ENCODE results near the gene DUSP22.

DUSP22 gene

DNA sequence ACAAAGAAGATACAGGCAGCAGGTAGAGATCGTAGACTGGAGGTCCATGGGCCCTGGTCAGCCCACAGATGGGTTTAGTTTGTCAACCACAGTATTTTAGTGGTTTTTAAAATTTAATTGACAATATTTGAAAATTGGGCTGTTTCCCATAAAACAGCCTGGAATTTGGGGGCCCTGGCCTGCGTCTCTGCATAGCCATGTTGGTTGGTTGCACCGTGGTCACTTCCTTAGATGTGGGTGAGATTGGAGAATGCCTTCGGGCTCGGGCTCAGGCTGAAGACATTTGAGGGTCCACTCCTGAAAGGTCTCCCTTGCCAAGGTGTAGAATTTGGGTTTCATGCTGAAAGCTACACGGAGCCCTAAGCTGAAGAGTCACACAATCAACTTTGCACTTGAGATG lies 7.7 kb downstream of the DUSP22 start:
- H3K27me3 ChIP-seq (replicated peaks; ENCODE audit: control insufficient read depth, insufficient read depth, low read length): no peaks in the 10 kb centered on the region
- no peaks in the 10 kb centered on the region for H3K9me3 ChIP-seq (ENCODE audit: control insufficient read depth, low read length)
- H3K9ac ChIP-seq (ENCODE audit: low read length): no peak overlapping the region
- DNase-seq (ENCODE audit: low read depth): no peak
- H3K4me1 ChIP-seq (ENCODE audit: control insufficient read depth, insufficient read depth, low read length): peaks cover 9% of the 10 kb centered on the region
- peaks cover 3% of the 10 kb centered on the region for H3K36me3 ChIP-seq (ENCODE audit: control insufficient read depth, insufficient read depth, low read length, severe bottlenecking)
- H3K4me3 ChIP-seq (ENCODE audit: low read length): no peak overlapping the region

DNA sequence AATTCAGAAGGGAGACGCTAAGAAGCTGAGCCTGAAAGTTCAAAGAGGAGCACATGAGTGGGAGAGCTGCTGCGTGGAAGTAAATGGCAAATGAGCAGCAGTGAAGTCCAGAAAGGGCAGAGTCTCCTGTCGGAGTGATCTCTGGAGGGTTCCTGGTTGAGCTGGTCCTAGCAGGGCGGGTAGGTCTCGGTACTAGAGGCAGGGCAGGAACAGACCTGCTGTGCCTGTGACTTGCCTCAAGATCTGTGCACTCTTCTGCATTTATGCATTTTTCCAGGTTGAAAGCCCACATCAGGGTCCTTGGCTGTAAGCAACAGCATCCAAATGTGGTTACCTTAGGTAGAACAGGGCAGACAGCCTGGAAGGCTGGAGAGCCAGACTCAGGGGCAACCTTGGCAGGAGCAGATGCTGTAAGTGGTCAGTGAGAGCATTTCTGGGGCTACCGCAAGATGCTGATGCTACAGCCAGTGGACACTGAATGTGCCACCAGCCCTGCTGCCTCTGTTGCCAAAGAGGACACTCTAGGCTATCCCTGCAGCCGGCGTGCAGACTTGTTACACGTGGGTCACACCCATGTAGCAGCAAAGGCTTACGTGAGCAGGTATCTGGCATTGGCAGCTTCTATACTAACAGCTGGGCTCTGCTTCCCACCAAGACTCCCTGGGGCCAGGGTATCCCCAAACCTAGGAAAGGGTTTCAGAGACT lies 8.4 kb downstream of the DUSP22 start:
- H3K4me1 ChIP-seq (ENCODE audit: control insufficient read depth, insufficient read depth, low read length): peaks cover 9% of the 10 kb centered on the region
- H3K9me3 ChIP-seq (ENCODE audit: control insufficient read depth, low read length): no peaks in the 10 kb centered on the region
- no peak overlapping the region for H3K4me3 ChIP-seq (ENCODE audit: low read length)
- peaks cover 3% of the 10 kb centered on the region for H3K36me3 ChIP-seq (ENCODE audit: control insufficient read depth, insufficient read depth, low read length, severe bottlenecking)
- H3K9ac ChIP-seq (ENCODE audit: low read length): no peak overlapping the region
- no peak for DNase-seq (ENCODE audit: low read depth)
- no peaks in the 10 kb centered on the region for H3K27me3 ChIP-seq (replicated peaks; ENCODE audit: control insufficient read depth, insufficient read depth, low read length)

DNA sequence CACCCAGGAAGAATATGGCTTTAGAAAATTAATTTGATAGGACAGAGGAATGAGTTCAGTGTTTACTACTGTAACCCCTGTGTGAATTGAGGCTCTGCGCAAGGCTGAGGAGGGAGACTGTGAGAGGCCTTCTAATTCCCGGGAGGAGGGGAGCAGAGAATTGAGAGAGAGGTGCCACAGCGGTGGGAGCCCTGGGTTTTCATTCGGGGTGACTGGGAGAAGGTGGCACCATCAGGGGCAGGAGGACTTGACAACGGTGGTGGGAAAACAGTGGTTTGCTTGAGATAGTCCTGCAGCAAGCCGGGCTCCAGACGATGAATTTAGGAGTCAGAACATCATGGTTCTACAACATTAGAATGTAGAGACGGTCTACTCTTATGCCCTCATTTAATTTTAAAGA lies 9.2 kb downstream of the DUSP22 start:
- H3K9me3 ChIP-seq (ENCODE audit: control insufficient read depth, low read length): no peaks in the 10 kb centered on the region
- H3K36me3 ChIP-seq (ENCODE audit: control insufficient read depth, insufficient read depth, low read length, severe bottlenecking): peaks cover 3% of the 10 kb centered on the region
- H3K4me3 ChIP-seq (ENCODE audit: low read length): no peak overlapping the region
- H3K27me3 ChIP-seq (replicated peaks; ENCODE audit: control insufficient read depth, insufficient read depth, low read length): no peaks in the 10 kb centered on the region
- no peak for DNase-seq (ENCODE audit: low read depth)
- no peak overlapping the region for H3K9ac ChIP-seq (ENCODE audit: low read length)
- H3K4me1 ChIP-seq (ENCODE audit: control insufficient read depth, insufficient read depth, low read length): peaks cover 7% of the 10 kb centered on the region

DNA sequence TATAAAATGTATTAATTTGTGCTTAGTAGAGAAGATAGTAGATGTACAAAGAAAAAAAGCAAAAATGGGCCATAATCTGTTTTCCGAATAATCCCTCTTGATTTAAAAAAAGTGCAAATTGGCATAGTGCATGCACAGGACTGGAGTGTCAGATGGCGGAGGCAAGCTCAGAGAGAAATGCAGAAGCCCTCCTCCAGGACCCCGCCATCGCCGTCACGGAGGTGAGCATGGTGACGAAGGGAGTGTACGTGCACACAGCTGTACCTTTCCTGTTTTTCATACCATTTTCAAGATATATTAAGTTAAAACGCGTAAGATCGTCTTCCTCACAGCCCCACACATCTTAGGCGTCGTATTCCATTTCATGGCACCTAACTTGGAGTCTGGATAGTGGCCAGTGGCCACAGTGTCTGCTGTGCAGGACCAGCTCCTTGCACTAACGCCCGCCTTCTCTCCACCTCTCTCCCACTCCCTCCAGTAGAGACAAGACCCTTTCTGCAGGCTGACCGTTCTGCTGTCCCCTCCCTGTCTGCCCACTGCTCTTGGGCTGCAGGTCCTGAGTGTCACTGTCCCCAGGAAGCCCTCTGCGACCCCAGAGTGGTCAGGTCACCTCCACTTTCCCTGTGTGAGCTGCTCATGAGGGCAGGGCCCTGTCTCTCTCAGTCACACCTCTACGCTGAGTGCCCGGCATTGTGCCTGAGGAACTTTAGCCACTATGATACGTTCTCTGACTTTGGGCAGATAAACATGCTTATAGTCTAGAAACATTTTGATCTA lies 9.8 kb downstream of the DUSP22 start:
- Histone ChIP-seq H3K4me1 (ENCODE audit: control insufficient read depth, insufficient read depth, low read length) (peaks cover 3% of the 10 kb centered on the region), H3K27me3 (replicated peaks; ENCODE audit: control insufficient read depth, insufficient read depth, low read length) (no peaks in the 10 kb centered on the region), H3K9me3 (ENCODE audit: control insufficient read depth, low read length) (no peaks in the 10 kb centered on the region), H3K9ac (ENCODE audit: low read length) (no peak overlapping the region), H3K36me3 (ENCODE audit: control insufficient read depth, insufficient read depth, low read length, severe bottlenecking) (peaks cover 3% of the 10 kb centered on the region), H3K4me3 (ENCODE audit: low read length) (no peak overlapping the region)
- no peak for DNase-seq (ENCODE audit: low read depth)

DNA sequence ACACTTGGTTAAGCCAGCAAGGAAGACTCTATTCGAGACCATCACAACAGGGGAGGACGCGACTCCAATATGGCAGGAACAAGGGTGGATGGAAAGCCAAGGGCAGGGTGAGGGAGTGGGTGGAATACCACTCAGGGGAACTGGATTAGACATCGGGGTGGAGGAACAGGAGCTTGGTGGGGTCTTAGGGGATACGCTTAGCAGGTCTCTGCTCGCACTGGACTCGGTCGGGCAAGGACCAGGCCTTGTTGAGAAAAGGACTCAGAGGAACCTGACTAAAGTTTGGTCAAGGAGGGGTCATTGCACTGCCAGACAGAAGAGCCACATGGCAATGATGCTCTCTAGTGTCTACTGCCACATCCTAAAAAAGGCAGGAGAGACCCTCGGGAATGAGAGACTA lies 10.5 kb downstream of the DUSP22 start:
- Histone ChIP-seq H3K9me3 (ENCODE audit: control insufficient read depth, low read length) (no peaks in the 10 kb centered on the region), H3K4me1 (ENCODE audit: control insufficient read depth, insufficient read depth, low read length) (peaks cover 3% of the 10 kb centered on the region), H3K27me3 (replicated peaks; ENCODE audit: control insufficient read depth, insufficient read depth, low read length) (no peaks in the 10 kb centered on the region), H3K4me3 (ENCODE audit: low read length) (no peak overlapping the region), H3K36me3 (ENCODE audit: control insufficient read depth, insufficient read depth, low read length, severe bottlenecking) (peaks cover 3% of the 10 kb centered on the region), H3K9ac (ENCODE audit: low read length) (no peak overlapping the region)
- no peak for DNase-seq (ENCODE audit: low read depth)

DNA sequence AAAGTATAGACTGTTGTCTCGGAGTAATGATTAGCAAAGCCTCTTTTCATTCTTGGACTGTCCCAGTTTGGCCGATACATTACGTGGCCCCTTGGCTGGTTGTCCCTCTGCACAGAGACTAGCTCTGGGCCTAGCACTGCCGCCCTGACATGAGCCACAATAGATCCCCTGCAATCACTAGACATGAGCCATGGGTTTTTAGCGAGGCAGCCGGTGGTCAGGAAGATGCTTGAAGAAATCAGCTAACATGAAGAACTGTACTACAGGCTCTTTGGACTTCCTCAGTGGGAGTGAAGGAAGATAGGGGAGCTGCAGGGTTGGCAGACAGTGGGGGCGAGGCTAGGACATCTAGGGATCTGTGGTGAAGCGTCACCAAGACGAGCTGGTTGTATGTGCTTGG lies 11.0 kb downstream of the DUSP22 start:
- Histone ChIP-seq H3K4me3 (ENCODE audit: low read length) (no peak overlapping the region), H3K4me1 (ENCODE audit: control insufficient read depth, insufficient read depth, low read length) (peaks cover 3% of the 10 kb centered on the region), H3K36me3 (ENCODE audit: control insufficient read depth, insufficient read depth, low read length, severe bottlenecking) (peaks cover 3% of the 10 kb centered on the region), H3K9ac (ENCODE audit: low read length) (no peak overlapping the region), H3K9me3 (ENCODE audit: control insufficient read depth, low read length) (no peaks in the 10 kb centered on the region), H3K27me3 (replicated peaks; ENCODE audit: control insufficient read depth, insufficient read depth, low read length) (no peaks in the 10 kb centered on the region)
- no peak for DNase-seq (ENCODE audit: low read depth)

DNA sequence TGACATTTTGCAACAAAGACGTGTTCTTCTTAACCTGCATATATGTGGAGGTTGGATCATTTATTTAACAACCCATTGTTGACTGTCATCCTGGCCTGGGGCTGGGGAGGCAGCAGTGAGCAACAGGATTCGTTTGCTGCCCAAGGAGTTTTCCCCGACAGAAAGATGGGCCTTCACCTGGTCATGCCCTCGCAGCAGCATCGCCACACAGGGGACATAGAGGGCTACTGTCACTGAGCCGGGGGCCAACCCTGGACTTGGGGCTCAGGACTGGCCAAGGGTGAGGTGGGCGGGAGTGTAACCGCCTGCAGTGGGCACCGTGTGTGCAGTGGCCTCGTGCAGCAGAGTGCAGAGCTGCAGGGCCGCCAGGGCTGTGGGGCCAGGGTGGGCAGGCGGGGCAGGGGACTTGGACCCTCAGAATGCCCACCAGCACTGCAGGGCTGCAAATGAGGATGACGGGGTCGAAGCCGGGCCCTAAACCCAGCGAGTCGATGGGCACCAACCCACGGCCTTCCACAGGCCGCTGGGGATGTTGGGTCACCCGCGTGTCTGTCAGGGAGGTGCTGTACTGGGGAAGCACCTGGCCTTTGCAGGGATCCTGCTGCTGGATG lies 11.8 kb downstream of the DUSP22 start:
- Histone ChIP-seq H3K36me3 (ENCODE audit: control insufficient read depth, insufficient read depth, low read length, severe bottlenecking) (peaks cover 3% of the 10 kb centered on the region), H3K9me3 (ENCODE audit: control insufficient read depth, low read length) (no peaks in the 10 kb centered on the region), H3K4me1 (ENCODE audit: control insufficient read depth, insufficient read depth, low read length) (peaks cover 3% of the 10 kb centered on the region), H3K27me3 (replicated peaks; ENCODE audit: control insufficient read depth, insufficient read depth, low read length) (no peaks in the 10 kb centered on the region), H3K9ac (ENCODE audit: low read length) (no peak overlapping the region), H3K4me3 (ENCODE audit: low read length) (no peak overlapping the region)
- no peak for DNase-seq (ENCODE audit: low read depth)

DNA sequence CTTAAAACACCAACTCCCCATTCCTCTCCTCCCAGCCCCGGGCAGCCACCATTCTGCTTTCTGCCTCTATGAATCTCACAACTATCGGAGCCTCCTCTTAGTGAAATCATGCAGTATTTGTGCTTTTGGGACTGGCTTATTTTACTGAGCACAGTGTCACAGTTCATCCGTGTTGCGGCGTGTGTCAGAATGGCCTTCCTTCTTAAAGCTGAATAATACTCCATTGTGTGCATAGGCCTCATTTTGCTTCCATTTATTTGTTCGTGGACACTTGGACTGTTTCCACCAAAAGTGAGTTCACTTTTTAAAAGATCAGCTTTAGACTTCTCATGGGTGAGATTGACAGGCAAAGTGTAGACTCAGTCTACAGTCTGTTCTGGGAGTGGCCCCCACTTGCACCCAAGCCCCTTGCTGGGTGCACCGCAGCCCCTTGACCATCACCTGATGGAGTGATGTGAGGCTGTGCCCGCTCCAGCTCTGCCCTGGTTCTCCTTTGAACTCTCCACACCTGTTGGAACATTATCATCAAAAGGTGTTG lies 12.6 kb downstream of the DUSP22 start:
- Histone ChIP-seq H3K9me3 (ENCODE audit: control insufficient read depth, low read length) (no peaks in the 10 kb centered on the region), H3K4me3 (ENCODE audit: low read length) (no peak overlapping the region), H3K4me1 (ENCODE audit: control insufficient read depth, insufficient read depth, low read length) (no peaks in the 10 kb centered on the region), H3K27me3 (replicated peaks; ENCODE audit: control insufficient read depth, insufficient read depth, low read length) (no peaks in the 10 kb centered on the region), H3K9ac (ENCODE audit: low read length) (no peak overlapping the region), H3K36me3 (ENCODE audit: control insufficient read depth, insufficient read depth, low read length, severe bottlenecking) (peaks cover 3% of the 10 kb centered on the region)
- no peak for DNase-seq (ENCODE audit: low read depth)

DNA sequence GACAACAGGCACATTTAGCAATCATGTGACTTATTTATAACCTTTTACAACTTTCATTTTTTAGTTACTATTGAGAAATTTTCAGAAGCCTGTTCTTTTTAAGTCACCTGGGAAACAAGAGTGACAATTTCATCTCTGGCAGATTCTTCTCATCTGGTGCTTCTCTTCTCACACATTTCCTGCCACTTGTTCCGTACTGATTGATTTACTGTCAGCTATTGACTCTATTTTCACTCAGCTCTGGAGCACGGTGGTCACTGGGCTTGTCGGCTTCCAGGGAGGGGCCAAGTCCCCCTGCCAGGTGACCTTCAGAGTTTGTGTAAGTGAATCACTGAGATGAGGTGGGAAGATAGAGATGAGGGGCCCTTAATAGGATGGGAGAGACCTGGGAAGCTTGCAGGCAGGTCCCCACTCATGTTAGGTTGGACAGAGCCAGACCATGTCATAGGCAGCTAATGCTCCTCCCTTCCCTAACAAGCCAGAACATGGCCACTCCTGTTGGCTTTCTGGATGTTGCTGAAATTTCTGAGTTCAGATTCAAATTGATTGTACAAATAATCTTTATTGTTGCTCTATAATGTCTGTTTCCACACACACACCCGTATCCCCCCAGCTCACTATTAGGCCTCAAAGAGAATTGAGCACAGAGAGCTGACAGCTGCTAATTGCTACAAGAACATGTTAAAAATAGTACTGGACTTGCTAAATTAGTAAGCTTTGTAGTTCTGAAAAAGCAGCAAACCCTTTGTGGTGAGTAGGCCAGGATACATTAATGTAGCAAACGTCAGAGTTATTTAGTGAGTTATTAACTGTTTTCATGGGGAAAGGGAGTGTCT lies 13.3 kb downstream of the DUSP22 start:
- Histone ChIP-seq H3K4me1 (ENCODE audit: control insufficient read depth, insufficient read depth, low read length) (no peaks in the 10 kb centered on the region), H3K27me3 (replicated peaks; ENCODE audit: control insufficient read depth, insufficient read depth, low read length) (no peaks in the 10 kb centered on the region), H3K4me3 (ENCODE audit: low read length) (no peak overlapping the region), H3K9me3 (ENCODE audit: control insufficient read depth, low read length) (no peaks in the 10 kb centered on the region), H3K36me3 (ENCODE audit: control insufficient read depth, insufficient read depth, low read length, severe bottlenecking) (peaks cover 3% of the 10 kb centered on the region), H3K9ac (ENCODE audit: low read length) (no peak overlapping the region)
- no peak for DNase-seq (ENCODE audit: low read depth)

DNA sequence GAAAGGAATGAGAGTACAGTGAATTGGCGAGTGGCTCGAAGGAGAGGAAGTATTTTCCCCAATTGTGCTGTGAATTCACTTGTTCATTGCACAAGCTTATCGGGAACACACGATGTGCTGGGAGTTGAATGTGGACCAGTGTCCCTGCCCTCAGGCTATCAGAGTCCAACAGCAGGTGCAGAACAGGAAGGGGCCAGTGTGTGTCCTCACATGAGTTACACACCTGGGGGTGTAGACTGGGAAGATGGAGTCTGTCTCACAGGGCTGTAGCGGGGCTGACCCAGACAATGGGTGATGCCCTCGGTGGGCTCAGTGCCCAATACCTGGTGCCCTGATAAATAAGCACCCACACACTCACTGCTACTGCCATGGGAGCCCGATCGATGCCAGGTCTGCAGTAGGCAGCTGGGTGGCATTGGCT lies 14.4 kb downstream of the DUSP22 start:
- Histone ChIP-seq H3K36me3 (ENCODE audit: control insufficient read depth, insufficient read depth, low read length, severe bottlenecking) (peaks cover 3% of the 10 kb centered on the region), H3K9me3 (ENCODE audit: control insufficient read depth, low read length) (no peaks in the 10 kb centered on the region), H3K27me3 (replicated peaks; ENCODE audit: control insufficient read depth, insufficient read depth, low read length) (no peaks in the 10 kb centered on the region), H3K9ac (ENCODE audit: low read length) (no peak overlapping the region), H3K4me1 (ENCODE audit: control insufficient read depth, insufficient read depth, low read length) (no peaks in the 10 kb centered on the region), H3K4me3 (ENCODE audit: low read length) (no peak overlapping the region)
- DNase-seq (ENCODE audit: low read depth): no peak

Measured in adipocyte (in vitro differentiated cells).